Measurements from ENCODE around the gene NUP188.

Gene NUP188, protein sequence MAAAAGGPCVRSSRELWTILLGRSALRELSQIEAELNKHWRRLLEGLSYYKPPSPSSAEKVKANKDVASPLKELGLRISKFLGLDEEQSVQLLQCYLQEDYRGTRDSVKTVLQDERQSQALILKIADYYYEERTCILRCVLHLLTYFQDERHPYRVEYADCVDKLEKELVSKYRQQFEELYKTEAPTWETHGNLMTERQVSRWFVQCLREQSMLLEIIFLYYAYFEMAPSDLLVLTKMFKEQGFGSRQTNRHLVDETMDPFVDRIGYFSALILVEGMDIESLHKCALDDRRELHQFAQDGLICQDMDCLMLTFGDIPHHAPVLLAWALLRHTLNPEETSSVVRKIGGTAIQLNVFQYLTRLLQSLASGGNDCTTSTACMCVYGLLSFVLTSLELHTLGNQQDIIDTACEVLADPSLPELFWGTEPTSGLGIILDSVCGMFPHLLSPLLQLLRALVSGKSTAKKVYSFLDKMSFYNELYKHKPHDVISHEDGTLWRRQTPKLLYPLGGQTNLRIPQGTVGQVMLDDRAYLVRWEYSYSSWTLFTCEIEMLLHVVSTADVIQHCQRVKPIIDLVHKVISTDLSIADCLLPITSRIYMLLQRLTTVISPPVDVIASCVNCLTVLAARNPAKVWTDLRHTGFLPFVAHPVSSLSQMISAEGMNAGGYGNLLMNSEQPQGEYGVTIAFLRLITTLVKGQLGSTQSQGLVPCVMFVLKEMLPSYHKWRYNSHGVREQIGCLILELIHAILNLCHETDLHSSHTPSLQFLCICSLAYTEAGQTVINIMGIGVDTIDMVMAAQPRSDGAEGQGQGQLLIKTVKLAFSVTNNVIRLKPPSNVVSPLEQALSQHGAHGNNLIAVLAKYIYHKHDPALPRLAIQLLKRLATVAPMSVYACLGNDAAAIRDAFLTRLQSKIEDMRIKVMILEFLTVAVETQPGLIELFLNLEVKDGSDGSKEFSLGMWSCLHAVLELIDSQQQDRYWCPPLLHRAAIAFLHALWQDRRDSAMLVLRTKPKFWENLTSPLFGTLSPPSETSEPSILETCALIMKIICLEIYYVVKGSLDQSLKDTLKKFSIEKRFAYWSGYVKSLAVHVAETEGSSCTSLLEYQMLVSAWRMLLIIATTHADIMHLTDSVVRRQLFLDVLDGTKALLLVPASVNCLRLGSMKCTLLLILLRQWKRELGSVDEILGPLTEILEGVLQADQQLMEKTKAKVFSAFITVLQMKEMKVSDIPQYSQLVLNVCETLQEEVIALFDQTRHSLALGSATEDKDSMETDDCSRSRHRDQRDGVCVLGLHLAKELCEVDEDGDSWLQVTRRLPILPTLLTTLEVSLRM (N-terminal part only)

DNA sequence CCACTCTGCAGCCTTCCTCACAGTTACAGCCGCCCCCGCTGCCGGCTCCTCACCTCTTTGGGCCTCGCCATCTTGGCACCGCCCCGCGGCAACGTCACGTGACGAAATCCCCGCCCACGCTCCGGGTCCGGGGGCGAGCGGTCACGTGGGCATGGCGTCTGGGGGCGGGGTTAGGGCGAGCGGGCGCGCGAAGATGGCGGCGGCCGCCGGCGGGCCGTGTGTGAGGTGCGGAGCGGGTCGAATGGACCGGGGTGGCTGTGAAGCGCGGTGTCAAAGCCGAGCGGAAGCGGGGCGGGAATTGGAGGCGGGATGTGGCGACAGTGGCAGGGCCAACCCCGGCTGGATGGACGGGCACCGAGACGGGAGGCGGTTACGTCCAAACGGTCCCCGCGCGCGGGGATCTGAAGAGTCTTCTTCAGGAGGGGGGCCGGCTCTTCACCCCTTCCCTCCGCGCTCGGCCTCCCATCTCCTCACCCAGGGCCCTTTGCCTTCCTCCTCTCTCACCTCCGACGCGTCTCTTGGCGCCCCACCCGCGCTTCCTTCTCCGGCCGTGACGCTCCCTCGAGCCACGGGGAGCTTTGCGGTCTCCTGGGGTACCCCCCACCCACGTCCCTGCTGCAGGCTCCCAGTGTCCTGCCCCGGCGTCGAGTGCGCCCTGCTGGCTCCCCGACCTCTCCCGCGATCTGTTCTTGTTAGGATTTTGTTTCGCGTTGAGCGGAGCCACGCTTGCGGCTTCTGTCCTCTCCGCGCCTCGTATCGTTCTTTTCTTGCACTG, at the start of gene NUP188, which contains the start of gene DOLK:
Gene NUP188 (plus strand): TSS at position 173 of the 775 bp plus-strand sequence. CDS start 21 bp downstream, at position 194.
Gene DOLK (minus strand): TSS at position 77 of the 775 bp plus-strand sequence. CDS start 300 bp downstream, outside the sequence.
- Histone ChIP-seq H3K27ac (peak within 1 kb of the TSS; percentile 93), H3K36me3 (replicated peaks) (peaks cover 6% of the 10 kb centered on the region), H3K4me3 (ENCODE audit: low read depth, low read length) (peak within 1 kb of the TSS; percentile 96), H3K27me3 (replicated peaks) (no peaks in the 10 kb centered on the region)
- in situ Hi-C loops (cut with HindIII; ENCODE audit: low pct_ligation_motif_present, low sequenced_read_pairs) = no loop called here
- DNase-seq = peak; percentile 86
- TF ChIP-seq, protein P1, sequence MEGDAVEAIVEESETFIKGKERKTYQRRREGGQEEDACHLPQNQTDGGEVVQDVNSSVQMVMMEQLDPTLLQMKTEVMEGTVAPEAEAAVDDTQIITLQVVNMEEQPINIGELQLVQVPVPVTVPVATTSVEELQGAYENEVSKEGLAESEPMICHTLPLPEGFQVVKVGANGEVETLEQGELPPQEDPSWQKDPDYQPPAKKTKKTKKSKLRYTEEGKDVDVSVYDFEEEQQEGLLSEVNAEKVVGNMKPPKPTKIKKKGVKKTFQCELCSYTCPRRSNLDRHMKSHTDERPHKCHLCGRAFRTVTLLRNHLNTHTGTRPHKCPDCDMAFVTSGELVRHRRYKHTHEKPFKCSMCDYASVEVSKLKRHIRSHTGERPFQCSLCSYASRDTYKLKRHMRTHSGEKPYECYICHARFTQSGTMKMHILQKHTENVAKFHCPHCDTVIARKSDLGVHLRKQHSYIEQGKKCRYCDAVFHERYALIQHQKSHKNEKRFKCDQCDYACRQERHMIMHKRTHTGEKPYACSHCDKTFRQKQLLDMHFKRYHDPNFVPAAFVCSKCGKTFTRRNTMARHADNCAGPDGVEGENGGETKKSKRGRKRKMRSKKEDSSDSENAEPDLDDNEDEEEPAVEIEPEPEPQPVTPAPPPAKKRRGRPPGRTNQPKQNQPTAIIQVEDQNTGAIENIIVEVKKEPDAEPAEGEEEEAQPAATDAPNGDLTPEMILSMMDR (IDR thresholded peaks at IDR 0.05; ENCODE audit: low read depth, low read length, missing control alignments) = no peak

DNA sequence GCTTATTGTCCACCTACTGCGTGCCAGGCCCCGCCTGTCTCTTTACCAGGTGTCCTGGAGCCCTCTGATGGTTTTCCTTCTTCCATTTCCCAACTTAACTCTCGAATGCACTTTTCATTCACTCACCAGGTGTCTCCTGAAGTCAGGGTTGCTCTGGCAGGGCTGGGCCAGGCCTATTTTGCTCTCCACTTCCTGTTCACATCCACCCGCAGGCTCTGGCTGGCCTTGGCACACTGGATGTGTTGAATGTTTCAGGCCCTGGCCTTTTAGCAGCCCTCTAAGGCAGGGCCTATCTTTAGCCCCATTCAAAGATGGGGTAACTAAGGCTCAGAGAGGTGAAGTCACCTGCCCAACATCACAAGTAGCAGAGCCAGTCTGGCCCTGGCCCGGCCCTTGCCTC, 49.1 kb upstream of the NUP188 start:
- no peak for DNase-seq
- in situ Hi-C loops (cut with HindIII; ENCODE audit: low pct_ligation_motif_present, low sequenced_read_pairs) = no loop called here
- Histone ChIP-seq H3K4me3 (ENCODE audit: low read depth, low read length) (no peak overlapping the region), H3K27me3 (replicated peaks) (no peaks in the 10 kb centered on the region), H3K36me3 (replicated peaks) (peaks cover 26% of the 10 kb centered on the region), H3K27ac (no peak overlapping the region)
- TF ChIP-seq, protein P1 (IDR thresholded peaks at IDR 0.05; ENCODE audit: low read depth, low read length, missing control alignments) = no peak

DNA sequence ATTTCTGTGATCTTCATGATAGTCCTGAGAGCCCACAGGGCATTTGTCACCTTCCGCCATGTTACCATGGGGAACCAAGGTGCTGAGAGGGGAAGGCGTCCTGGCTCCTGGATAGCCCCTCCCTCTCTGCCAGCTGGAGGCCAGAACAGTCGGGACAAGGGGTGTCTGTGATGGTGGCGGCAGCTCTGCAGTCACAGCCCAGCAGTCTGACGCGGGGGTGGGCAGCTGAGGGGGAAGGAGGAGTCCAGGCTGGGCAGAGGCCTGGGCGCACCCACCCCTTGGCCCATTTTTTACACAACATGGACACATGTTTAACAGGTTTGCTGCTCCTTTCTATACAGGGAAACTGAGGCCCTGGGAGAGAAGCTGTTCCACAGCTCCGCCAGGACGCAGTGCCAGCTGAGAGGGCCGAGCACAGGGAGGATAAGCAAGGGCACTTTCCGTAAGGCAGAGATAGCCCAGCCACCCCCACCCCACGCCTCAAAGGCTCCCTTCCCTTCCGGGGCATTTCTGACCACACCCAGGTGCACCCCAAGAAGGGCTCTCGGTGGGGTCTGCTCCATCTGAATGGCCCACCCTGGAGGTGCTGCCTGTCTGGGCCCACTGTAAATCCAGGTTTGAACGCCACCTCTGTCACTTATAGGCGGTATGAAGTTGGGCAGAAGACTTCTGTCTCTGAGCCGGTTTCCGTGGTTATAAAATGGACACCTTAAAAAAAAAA, 48.5 kb upstream of the NUP188 start:
- H3K27ac ChIP-seq = no peak overlapping the region
- peaks cover 24% of the 10 kb centered on the region for H3K36me3 ChIP-seq (replicated peaks)
- DNase-seq = no peak
- in situ Hi-C loops (cut with HindIII; ENCODE audit: low pct_ligation_motif_present, low sequenced_read_pairs) = no loop called here
- TF ChIP-seq, protein P1 (IDR thresholded peaks at IDR 0.05; ENCODE audit: low read depth, low read length, missing control alignments) = no peak
- H3K4me3 ChIP-seq (ENCODE audit: low read depth, low read length) = no peak overlapping the region
- no peaks in the 10 kb centered on the region for H3K27me3 ChIP-seq (replicated peaks)

DNA sequence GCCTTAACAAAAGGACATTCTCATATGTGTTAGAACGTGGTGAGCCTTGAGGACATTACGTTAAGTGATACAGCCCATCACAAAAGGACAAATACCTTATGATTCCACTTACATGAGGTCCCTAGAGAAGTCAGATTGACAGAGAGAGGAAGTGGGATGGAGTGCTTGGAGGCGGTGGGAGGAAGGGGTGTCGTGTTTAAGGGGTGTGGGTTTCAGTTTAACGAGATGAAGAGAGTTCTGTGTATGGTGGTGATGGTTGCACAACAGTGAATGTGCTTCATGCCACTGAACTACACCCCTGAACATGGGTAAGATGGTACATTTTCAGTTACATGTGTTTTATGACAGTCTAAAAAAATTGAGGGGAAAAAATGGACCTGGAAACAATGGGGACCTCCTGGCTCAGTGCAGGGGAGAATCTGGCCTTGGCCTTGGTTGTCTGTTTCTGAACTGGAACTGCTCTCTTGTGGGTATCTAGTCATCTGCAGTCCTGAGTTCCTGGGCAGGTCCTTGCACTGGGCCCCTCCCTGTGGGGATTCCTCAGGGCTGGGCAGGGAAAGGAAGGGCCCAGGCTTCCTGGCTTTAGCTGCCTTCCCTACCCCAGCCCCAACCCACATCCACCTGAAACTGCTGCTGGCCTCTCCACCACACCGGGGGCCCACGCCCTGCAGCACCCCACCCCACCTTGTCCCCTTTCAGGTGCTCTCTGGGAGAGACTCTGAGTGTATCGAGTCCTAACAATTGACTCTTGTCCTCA, 47.8 kb upstream of the NUP188 start:
- TF ChIP-seq, protein P1 (IDR thresholded peaks at IDR 0.05; ENCODE audit: low read depth, low read length, missing control alignments) = no peak
- Histone ChIP-seq H3K27ac (no peak overlapping the region), H3K27me3 (replicated peaks) (no peaks in the 10 kb centered on the region), H3K36me3 (replicated peaks) (peaks cover 22% of the 10 kb centered on the region), H3K4me3 (ENCODE audit: low read depth, low read length) (no peak overlapping the region)
- in situ Hi-C loops (cut with HindIII; ENCODE audit: low pct_ligation_motif_present, low sequenced_read_pairs) = no loop called here
- DNase-seq = no peak

Measured in brain microvascular endothelial cell (primary cell).